HCT116 (cell line): ENCODE data around the gene PCDHB14.

ENCODE experiments used
- EZH2 ChIP-seq: fragments of 200-600 bp; sonication (generic); IDR thresholded peaks from 2 replicates; pipeline ENCODE4 v1.6.1; 2017; ENCODE audit warnings: antibody characterized with exemption, mixed run types
- EZH2phosphoT487 ChIP-seq: fragments of 200-600 bp; IDR thresholded peaks from 2 replicates; pipeline ENCODE4 v1.6.1; 2018; ENCODE audit warnings: antibody characterized with exemption, borderline replicate concordance
- FOSL1 ChIP-seq: IDR thresholded peaks from 2 replicates; pipeline ENCODE4 v1.6.1; 2012; ENCODE audit warnings: low read depth
- RAD21 ChIP-seq: IDR thresholded peaks from 2 replicates; pipeline ENCODE4 v1.6.1; 2012; ENCODE audit warnings: low read depth, mild to moderate bottlenecking
- TF ChIP-seq, protein P1 (sequence below), 3 experiments: fragments of 200-600 bp in 1 of 3; sonication (generic) in 1 of 3; IDR thresholded peaks in 2 of 3; conservative IDR thresholded peaks in 1 of 3; 2 replicates each; pipeline ENCODE4 v1.5.1; 2012 to 2017; ENCODE audit warnings: low read depth in 2 of 3, low read length in 2 of 3, antibody characterized with exemption in 1 of 3, borderline replicate concordance in 1 of 3, control low read depth in 1 of 3, mild to moderate bottlenecking in 1 of 3, mixed read lengths in 1 of 3, mixed run types in 1 of 3, moderate library complexity in 1 of 3; ENCODE audit not compliant: insufficient read depth in 1 of 3
- TF ChIP-seq, protein P2 (sequence below): IDR thresholded peaks from 2 replicates; pipeline ENCODE4 v1.6.1; 2012; ENCODE audit warnings: low read depth

- TF ChIP-seq, protein P1, sequence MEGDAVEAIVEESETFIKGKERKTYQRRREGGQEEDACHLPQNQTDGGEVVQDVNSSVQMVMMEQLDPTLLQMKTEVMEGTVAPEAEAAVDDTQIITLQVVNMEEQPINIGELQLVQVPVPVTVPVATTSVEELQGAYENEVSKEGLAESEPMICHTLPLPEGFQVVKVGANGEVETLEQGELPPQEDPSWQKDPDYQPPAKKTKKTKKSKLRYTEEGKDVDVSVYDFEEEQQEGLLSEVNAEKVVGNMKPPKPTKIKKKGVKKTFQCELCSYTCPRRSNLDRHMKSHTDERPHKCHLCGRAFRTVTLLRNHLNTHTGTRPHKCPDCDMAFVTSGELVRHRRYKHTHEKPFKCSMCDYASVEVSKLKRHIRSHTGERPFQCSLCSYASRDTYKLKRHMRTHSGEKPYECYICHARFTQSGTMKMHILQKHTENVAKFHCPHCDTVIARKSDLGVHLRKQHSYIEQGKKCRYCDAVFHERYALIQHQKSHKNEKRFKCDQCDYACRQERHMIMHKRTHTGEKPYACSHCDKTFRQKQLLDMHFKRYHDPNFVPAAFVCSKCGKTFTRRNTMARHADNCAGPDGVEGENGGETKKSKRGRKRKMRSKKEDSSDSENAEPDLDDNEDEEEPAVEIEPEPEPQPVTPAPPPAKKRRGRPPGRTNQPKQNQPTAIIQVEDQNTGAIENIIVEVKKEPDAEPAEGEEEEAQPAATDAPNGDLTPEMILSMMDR (IDR thresholded peaks at IDR 0.05 in 2 of 3, conservative IDR thresholded peaks at IDR 0.05 in 1 of 3; ENCODE audit: borderline replicate concordance in 1 of 3, insufficient read depth in 1 of 3, low read depth in 2 of 3, low read length in 2 of 3), result peak; percentile 44 to 78 (median 59); a peak in 5 of 6 replicates
- TF ChIP-seq, protein P2, sequence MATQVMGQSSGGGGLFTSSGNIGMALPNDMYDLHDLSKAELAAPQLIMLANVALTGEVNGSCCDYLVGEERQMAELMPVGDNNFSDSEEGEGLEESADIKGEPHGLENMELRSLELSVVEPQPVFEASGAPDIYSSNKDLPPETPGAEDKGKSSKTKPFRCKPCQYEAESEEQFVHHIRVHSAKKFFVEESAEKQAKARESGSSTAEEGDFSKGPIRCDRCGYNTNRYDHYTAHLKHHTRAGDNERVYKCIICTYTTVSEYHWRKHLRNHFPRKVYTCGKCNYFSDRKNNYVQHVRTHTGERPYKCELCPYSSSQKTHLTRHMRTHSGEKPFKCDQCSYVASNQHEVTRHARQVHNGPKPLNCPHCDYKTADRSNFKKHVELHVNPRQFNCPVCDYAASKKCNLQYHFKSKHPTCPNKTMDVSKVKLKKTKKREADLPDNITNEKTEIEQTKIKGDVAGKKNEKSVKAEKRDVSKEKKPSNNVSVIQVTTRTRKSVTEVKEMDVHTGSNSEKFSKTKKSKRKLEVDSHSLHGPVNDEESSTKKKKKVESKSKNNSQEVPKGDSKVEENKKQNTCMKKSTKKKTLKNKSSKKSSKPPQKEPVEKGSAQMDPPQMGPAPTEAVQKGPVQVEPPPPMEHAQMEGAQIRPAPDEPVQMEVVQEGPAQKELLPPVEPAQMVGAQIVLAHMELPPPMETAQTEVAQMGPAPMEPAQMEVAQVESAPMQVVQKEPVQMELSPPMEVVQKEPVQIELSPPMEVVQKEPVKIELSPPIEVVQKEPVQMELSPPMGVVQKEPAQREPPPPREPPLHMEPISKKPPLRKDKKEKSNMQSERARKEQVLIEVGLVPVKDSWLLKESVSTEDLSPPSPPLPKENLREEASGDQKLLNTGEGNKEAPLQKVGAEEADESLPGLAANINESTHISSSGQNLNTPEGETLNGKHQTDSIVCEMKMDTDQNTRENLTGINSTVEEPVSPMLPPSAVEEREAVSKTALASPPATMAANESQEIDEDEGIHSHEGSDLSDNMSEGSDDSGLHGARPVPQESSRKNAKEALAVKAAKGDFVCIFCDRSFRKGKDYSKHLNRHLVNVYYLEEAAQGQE, result no peak
- TF ChIP-seq EZH2, result no peak
- TF ChIP-seq RAD21, result peak; percentile 52
- TF ChIP-seq FOSL1, result no peak
- TF ChIP-seq EZH2phosphoT487, result no peak
Measured at GRCh38 chr5:141186897-141187512, 36.1 kb upstream of the PCDHB14 start, which contains the start of gene PCDHB9.
